GM21576 (cell line): ENCODE results near the gene SLC13A4.
"Not testable (repeated sequence)": the region's sequence is repeated elsewhere in the genome, so short reads cannot be mapped to it uniquely, and the experiment has no call there.

Experiments used
- ATAC-seq: cut with Tn5 transposase; IDR thresholded peaks from one replicate; pipeline ENCODE4 v1.9.1; 2021; ENCODE audit warnings: mild to moderate bottlenecking, moderate library complexity; ENCODE audit not compliant: unreplicated experiment

SLC13A4 gene

GRCh38 chr7:135704074-135704473, 23.9 kb downstream of the SLC13A4 start:
- no peak for ATAC-seq

DNA sequence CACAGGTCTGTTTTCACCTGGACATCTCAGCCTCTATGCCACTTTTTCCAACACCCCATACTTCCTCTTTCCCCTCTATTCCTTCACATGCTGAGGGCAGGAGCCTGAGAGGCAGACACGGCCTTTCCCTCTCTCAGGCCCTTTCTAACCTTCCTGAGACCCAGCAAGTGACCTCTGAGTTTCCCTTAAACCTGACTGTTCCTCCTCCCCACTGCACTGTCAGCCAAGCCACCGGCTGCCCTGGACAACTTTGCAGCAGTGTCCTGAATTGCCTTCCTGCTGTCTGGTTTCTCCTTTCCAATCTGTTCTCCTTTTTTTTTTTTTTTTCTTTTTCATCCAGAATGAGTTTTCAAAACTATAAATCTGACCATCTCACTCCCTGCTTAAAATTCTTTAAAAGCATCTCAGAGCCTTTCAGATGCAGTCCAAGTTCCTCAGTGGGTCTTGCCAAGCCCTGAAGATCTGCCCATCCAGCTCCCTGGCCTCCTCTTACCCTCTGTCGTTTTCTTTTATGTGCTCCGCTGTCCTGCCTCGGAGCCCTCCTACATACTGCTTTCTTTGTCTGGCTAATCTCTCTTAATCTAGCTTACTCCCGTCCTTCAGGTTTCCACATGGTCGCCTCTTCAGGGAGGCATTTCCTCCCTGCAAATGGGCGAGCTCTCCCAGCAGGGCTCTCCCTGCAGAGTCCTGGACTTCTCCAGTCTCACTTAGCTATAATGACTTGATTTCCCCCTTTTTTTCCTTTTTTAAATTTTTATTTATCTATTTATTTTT, 30.5 kb downstream of the SLC13A4 start:
- ATAC-seq: no peak

DNA sequence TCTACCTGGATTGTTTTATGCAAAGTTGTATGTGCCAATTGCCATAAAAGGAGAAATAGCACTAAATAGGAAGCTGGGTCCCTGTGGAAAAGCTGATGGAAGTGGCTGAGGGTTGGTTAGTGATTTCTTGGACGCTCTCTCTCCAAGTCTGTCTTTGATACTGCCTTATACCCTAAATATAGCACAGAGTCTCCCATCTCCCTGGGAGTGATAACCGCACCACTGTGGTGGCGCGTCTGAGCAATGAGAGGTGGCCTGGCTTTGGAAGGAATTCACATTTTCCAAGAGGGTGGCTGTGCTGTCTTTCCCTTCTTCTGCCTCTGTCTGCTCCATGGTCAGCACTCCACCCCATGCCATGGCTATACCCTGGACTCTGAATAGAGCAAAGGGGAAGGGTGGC, 34.4 kb downstream of the SLC13A4 start:
- no peak for ATAC-seq

DNA sequence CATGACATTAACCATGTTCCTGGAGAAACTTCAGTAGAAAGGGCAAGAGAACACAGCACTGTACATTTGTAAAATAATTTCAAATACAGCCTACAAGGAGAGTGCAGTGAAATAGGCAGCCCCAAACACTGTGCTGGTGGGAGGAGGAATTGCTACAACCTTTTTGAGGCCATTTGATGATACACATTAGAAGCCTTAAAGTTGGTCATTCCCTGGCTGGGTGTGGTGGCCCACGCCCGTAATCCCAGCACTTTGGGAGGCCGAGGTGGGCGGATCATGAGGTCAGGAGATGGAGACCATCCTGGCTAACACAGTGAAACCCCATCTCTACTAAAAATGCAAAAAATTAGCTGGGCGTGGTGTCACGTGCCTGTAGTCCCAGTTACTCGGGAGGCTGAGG, 35.4 kb downstream of the SLC13A4 start:
- not testable (repeated sequence) for ATAC-seq

- ATAC-seq: no peak
These were observed 35.9 kb downstream of the SLC13A4 start for GRCh38 chr7:135692055-135692454.

DNA sequence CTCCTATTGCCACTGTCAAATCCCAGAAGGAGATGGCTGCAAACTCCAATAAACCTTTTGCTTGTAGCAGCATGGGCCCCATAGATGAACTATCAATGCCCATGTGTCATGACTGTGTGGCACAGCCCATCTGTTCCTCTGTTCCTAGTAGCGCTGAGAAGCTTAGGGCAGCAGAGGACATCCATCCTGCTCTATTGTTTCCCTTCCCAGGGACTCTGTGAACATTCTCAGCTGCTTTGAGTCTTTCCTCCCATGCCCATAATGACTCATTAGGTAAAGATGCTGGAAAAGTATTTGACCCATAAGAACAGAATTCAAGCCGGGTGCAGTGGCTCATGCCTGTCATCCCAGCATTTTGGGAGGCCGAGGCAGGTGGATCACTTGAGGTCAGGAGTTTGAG, 37.4 kb downstream of the SLC13A4 start:
- no peak for ATAC-seq

DNA sequence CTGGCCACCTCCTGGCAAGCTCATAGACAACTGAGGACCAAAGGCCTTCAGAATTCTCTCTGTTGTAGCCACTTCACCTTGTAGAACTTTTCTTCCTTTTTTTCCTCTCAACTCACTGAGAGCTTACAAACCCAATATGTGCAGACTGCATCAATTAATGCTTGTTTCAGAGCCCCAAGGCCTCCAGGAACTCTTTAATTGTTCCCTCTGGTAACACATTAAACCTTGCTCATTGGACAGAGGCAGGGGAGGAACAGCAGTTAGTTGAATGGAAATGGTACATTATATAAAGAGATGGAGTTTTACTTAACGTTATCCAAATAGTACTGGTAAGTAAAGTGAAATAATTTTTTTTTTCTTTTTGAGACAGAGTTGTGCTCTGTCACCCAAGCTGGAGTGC, 40.5 kb downstream of the SLC13A4 start:
- ATAC-seq: no peak

- ATAC-seq: no peak
These were observed 42.5 kb downstream of the SLC13A4 start for GRCh38 chr7:135685306-135686084.

DNA sequence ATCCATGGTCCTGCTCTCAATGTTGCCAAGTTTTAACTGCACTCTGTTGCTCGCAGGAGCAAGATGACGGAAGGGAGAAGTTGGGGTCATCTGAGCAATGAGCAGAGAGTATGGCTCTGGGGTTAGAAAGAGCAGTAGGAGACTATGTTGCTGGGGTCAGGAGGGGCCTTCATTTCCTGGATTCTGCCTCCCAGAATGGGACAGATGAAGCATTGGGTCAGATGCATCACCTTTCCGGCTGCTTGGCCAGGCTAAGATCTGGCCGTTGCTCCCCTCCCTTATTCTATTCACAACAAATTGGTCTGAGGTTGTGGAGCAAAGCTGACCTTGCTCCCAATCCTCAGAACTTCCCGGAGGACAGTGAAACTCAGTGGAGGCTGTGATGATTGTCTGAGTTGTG, 43.3 kb downstream of the SLC13A4 start:
- ATAC-seq: no peak

DNA sequence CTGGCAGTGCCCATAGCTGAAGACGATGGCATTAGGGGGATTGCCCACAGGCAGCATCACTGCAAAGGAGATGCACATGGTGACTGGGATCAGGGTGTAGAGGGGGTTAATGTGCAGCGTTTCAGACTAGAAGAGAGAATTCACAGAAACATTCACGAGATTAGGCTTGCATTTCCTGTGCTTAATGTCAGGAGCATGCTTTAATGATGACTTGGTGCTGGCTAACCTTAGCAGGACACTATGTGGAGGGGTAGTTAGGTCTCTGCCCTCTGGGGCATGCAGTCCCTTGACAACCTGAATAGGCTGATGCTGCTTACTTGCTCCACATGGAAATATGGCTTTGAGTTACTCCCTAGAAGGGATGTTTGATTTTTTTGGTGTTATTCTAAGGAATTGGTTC, 43.9 kb downstream of the SLC13A4 start:
- no peak for ATAC-seq

DNA sequence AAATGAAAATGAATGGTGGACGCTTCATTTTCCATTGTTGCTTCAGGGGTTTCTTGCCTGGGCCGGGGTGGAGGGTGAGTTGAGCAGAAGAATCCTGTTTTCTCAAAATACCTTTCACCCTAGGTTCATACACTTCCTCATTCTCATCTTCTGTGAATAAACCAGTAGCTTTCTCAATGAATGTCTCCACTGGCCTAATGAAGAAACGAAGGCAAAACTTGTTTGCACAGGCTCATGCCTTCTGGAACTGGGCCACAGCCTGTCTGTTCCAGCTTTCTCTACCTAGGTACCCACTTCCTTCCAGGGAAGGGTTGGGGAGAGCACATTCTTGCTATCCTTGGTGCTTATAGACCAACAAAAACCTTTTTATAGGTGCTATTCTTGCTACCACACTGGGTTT, 44.4 kb downstream of the SLC13A4 start:
- ATAC-seq: no peak

GRCh38 chr7:135682191-135682590, 45.8 kb downstream of the SLC13A4 start:
- no peak for ATAC-seq

DNA sequence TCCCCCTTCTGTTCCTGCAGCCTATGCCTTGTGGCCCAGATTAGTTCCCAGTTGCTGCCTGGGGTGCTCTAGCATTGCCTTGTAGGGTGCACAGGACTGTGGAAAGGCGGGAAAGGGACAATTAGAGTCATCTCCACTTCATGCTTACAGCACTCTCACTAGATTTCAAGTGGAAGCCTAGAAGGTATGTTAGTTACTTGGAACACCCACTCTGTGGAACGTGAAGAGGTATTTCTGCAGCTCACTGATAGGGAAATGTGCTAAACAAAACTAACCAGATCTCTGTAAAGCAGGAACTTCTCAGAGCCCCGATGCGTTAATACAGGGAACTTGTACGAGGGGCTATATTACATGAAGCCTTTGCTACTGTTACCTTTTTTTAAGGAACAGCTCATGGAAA, 46.2 kb downstream of the SLC13A4 start:
- no peak for ATAC-seq

- ATAC-seq: no peak
These were observed 49.1 kb downstream of the SLC13A4 start for GRCh38 chr7:135678612-135679575.

DNA sequence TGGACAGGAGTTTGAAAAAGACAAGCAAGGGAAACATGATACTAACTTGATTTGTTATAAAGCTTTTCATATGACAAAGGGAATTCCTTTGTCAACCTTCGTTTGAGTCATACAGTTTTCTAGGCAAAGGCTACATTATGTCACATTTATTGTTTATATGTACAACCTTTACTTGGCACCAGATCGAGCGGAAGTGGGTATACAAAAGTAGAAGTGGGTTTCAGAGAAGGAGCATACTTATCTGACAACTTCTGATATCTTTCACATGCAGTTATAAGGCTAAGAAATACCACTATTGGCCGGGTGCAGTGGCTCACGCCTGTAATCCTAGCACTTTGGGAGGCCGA, 54.7 kb downstream of the SLC13A4 start:
- ATAC-seq: no peak

DNA sequence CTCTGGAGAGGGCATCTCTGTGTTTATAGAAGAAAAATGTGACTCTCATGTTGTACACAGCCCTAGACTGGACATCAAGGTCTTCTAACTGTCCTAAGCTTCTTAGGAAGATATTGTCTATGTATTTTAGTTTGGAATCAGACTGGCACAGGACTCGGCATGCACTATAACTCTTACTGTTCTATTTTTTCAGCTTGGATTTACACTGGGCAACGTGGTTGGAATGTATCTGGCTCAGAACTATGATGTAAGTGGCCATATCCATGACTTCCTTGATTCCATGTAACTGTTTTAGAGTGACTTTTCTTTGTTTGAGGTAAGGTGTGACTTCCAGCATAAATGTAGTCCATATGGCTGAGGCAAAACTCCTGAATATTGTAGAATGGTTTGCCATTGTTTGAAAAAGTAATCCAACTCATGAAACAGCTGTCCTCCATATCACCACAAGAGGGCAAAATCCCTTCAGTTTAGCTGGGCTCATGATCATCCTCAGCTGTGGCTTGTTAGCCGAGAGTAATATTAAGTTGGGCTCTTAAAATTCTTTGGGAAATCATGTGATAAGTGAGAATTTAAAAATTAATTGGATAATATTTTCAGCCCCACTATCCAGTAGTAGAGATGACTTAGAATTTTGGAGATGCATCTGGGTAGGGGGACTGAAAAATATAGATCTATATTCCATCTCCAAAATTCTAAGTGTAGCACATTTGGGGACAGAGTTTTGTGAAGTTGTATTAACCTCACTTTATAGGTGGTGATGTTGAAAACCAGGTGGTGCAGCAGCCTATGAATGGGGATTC, 55.2 kb downstream of the SLC13A4 start:
- peak; percentile 74 for ATAC-seq

GRCh38 chr7:135670179-135670578, 57.8 kb downstream of the SLC13A4 start:
- ATAC-seq: no peak

DNA sequence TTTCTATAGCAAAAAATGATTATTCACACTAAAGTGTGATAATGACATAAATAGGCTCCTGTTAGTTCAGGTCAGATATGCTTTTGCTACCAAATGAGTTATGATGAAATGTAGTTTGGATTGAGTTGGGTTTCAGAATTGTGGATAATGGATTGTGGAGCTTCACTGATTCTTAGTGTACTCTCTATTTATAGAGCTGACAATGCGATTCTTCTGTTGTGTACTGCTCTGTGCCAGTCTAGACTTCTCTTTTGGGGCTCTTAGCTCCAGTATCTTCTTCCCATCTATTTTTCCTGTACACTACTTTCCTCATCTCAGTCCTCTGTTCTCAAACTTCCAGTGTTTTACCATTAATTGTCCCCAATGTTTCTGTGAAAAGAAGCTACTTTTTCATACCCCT, 58.2 kb downstream of the SLC13A4 start:
- ATAC-seq: no peak

GRCh38 chr7:135668852-135669395, 59.1 kb downstream of the SLC13A4 start:
- ATAC-seq: not testable (repeated sequence)

DNA sequence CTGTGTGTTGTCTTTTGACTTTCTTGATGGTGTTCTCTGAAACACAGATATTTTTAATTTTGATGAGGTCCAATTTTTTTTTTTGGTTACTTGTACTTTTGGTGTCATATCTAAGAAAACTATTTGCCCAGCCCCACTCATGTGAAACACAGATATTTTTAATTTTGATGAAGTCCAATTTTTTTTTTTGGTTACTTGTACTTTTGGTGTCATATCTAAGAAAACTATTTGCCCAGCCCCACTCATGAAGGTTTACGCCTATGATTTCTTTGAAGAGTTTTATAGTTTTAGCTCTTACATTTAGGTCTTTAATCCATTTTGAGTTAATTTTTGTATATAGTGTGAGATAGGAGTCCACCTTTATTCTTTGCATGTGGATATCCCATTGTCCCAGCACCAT, 60.4 kb downstream of the SLC13A4 start:
- not testable (repeated sequence) for ATAC-seq
